HT1080 (cell line): ENCODE data around the gene LRCH4. TPM values are rescaled to one million over a fixed set of nuclear protein-coding genes. Genes with fewer than 3 reads are reported as not detected.
"Not testable (repeated sequence)": the region's sequence is repeated elsewhere in the genome, so short reads cannot be mapped to it uniquely, and the experiment has no call there.

Experiments
- DNase-seq: peaks from one replicate; pipeline ENCODE4 v3.0.0-alpha.2; 2015; ENCODE audit warnings: low read depth
- total RNA-seq: library from RNA; depleted of rRNA; stranded (reverse); fragments of >200 nt; shearing (Covaris generic); gene quantifications from 2 replicates; pipeline ENCODE4 v1.2.3, GENCODE V29; 2014

LRCH4 gene
- total RNA-seq, 1 experiment from 2014 or later = 19.7 TPM

DNA sequence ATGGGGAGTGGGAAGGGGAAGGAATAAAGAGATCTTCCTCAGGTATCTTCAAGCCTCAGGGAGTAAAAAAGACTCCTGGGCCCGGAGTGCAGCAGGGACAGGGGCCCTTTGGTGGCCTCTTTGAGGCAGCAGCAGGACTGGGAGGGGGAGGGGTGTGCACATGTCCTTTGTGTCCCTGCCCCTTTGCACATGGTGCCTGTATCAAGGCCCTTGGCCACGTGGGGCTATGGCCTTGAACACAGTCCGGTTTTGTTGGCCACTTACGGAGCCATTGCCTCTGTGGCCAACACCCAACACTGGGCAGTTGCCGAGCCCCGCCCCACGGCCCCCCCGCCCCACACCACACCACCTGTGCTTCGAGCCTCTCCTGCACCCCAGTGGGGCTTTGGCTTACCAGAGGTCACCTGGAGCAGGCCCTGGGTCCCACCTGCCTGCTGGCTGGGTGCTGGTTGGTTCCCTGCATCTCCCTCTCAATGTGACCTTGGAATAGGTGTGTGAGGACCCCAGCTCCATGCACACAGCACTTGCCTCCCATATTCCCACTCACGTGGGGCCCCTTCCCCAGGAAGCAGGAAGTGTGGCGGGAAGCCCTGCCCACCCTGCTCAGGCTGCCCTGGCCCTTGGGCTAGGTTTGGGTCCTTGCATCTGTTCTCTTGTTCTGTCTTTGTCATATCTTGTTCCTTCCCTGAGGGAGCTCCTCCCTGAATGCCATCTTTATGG, 17.6 kb downstream of the LRCH4 start:
- no peak for DNase-seq

DNA sequence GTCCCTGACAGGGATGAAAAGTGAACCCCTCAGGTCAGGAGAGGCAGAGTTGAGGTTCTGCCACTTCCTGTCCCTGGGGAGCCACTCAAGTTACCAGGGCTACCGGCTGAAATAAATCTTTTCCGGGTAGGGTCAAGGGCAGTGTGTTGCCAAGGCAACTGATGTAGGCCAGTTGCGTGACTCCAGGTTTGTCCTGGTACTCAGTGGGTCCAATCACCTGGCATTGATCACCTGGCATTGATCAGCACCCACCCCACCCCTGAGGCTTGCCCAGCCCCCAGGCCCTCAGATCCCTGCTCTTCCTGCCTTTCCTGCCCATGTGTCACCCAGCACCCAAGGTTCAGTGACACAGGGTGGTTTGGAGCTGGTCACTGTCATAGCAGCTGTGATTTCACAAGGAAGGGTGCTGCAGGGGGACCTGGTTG, 18.2 kb downstream of the LRCH4 start:
- no peak for DNase-seq

- DNase-seq = peak; percentile 69
Measured at GRCh38 chr7:100567031-100567730, 18.7 kb downstream of the LRCH4 start.

DNA sequence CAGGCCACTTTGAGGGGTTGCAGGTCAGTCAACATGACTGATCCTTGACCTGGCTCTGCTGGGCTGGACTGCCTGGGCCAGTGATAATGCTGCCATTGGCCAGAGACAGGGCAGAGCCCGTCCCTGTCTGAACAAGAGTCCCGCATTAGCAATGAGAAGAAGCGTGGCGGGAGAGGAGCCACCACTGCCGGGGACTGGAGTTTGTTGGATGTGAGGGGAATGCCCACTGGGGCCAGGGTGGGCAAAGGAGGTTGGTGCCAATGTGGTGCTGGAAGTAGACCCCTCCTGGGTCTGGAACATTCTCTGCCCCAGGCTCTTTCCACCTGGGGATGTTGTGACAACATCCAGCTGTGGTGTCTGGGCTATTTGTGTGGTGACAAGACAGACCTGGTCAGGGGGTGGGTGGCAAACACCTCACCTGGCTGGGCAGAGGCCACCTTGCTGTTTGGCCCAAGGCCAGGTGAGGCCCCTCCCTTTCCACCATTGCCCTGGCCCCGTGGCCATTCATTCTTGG, 19.9 kb downstream of the LRCH4 start:
- DNase-seq = no peak

GRCh38 chr7:100565133-100565571, 20.8 kb downstream of the LRCH4 start:
- DNase-seq = no peak

DNA sequence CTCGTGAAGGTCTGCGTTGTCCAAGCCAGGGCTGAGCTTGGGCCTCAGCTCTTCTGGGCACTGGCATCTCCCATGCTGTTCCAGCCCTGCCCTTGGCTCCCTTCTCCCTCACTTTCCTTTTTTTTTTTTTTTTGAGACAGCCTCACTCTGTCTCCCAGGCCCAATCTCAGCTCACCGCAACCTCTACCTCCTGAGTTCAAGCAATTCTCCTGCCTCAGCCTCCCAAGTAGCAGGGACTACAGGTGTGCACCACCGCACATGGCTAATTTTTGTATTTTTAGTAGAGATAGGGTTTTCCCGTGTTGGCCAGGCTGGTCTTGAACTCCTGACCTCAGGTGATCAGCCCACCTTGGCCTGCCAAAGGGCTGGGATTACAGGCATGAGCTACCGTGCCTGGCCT, 21.5 kb downstream of the LRCH4 start:
- DNase-seq = not testable (repeated sequence)

- peak; percentile 61 for DNase-seq
Measured at GRCh38 chr7:100563809-100564400, 22.0 kb downstream of the LRCH4 start.

DNA sequence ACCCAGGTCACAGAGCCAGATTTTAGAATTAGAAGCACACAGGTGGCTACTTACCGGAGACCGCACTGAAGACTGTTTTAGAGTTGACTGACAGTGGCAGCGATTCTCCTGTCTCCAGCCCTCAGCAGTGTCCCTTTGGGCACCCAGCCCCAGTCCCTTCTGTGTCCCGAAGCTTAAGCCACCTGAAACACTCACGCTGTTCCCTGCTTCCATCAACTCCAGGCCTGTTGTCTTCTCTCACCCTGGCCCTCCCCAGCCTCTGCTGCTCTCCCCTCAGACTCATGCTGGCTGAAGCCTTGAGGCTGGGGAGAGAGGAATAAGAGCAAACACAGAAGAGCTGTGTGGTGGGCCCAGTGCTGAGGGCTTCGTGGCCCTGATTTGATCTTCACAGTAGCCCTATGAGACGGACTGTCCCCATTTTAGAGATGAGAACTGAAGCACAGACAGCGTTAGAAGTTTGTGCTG, 22.8 kb downstream of the LRCH4 start:
- DNase-seq = no peak

DNA sequence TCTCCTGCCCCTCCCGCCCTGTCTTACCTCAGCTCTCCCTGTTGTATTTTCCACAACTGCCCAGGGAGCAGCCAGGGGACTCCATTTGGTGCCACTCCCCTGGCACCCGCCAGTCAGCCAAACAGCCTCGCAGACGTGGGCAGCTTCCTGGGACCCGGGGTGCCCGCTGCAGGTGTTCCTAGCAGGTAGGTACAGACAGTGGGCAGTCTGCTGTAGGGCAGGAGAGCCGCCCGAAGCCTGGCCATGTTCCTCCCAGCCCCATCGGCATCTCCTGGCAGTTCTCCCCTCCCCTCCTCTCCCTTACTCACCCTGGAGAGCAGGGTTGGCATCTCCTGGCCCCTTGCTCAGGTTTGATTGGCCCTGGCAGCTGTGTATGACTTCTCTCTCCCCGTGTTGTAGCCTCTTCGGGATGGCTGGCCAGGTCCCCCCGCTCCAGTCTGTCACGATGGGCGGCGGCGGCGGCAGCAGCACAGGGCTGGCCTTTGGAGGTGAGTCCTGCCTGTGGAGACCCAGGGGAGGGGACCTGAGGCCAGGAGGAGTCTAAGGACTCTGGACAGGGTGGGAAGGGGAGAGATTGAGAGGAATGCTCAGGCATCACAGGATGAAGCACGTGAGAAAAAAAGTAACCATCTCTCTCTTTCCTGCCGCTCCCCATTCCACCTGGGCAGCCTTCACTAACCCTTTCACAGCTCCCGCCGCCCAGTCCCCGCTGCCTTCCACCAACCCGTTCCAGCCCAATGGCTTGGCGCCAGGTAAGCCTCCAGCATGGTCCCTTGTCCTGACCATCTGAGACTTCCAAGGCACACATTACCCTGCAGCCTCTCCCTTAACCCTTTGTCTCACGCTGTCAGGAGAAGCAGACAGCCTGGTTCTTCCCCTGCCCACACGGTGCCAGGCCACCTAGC, 23.5 kb downstream of the LRCH4 start:
- DNase-seq = no peak

- no peak for DNase-seq
Measured at GRCh38 chr7:100561491-100562194, 24.3 kb downstream of the LRCH4 start.

DNA sequence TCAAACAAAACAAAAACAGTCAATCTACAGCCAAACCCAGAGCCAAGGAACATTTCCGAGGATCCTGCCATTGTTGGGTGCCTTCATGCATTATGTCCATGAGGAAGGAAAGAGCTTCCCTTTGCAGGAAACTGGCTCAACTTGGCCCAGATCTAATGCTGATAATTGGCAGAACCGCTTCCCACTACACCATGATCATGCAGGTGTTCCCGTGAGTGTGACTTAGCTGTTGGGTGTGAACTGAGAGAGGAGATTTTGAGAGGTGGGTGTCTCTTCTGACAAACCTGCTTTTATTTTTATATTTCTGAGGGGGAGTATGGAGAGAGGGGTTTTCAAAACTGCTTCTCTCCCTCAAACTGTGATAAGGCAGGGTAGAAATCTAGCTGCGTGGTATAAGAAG, 26.8 kb downstream of the LRCH4 start:
- no peak for DNase-seq

GRCh38 chr7:100556541-100556940, 29.4 kb downstream of the LRCH4 start:
- DNase-seq = no peak

GRCh38 chr7:100555701-100556100, 30.2 kb downstream of the LRCH4 start:
- no peak for DNase-seq

- no peak for DNase-seq
Measured at GRCh38 chr7:100553032-100553431, 32.9 kb downstream of the LRCH4 start.

DNA sequence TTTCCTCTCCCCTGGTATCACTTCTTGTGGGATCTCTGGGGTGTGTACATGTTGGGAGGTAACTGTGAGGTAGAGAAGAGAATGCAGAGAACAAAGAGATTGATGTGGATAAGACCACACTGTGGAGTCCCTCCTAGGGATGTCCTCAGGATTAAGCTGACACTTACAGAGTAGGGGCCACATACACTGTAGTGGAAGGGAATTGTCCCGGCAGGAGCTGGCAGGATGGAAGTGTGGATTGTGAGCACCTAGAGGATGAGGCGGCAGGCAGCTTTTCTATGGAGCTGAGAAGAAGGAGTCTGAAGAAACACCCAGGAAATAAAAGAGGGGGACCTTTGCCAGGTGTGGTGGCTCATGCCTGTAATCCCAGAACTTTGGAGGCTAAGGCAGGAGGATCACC, 33.4 kb downstream of the LRCH4 start:
- DNase-seq = no peak

- not testable (repeated sequence) for DNase-seq
Measured at GRCh38 chr7:100548446-100548845, 37.5 kb downstream of the LRCH4 start.

GRCh38 chr7:100547872-100548271, 38.1 kb downstream of the LRCH4 start:
- DNase-seq = peak; percentile 53

DNA sequence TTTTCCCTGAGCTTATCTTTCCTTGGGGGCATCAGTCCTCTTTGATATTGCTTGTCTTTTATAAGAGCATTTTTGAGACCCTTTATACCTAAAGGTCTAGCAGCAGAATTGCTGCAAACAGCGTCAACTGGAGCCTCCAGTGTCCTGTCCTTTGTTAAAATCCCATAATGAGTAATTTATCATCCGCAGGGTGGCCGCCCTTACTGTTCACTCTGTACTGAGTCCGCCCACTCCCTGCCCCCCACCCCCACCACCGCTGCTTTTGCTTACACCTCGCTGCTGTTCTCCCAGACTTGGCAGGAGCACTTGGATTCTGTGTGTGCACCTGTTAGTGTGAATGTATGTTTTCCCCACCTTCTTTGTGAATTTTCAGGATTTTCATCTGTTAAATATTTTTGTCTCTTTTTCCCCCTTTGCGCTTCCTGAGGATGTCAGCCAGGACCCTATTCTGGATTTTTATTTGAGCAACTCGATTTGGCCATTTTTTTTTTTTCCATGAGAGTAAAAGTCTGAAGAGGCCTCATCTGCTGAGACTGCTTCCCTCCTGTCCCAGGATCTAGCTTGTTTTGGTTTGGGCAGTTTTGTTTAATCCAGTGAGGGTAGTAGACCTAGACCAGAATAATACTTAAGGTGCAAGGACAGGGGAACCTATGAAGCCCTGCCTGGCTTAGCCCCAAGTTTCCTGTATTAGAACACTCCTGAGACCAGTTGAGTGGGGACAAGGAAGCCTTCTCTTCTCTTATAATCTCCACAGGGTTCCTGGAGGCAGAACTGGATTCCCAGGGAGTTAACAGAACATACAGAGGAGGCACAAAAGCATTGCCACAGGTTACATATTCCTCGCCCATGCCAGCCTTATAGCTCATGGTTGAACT, 38.8 kb downstream of the LRCH4 start:
- no peak for DNase-seq

GRCh38 chr7:100546129-100546925, 39.6 kb downstream of the LRCH4 start:
- no peak for DNase-seq
